HCT116 (cell line): ENCODE measurements around the gene HOXB3. TPM values are rescaled to one million over a fixed set of nuclear protein-coding genes. Genes with fewer than 3 reads are reported as not detected.

Experiments
- ATAC-seq: fragments of 200-7000 bp; cut with Tn5 transposase; 2 replicates; pipeline ENCODE4 v1.9.1; 2020; ENCODE audit warnings: mild to moderate bottlenecking, moderate library complexity
- BruUV-seq: library from RNA; stranded (reverse); fragments of 400-500 nt; replicated peaks from 2 replicates; lab custom pipeline; 2021; lab: Mats Ljungman, UMichigan
- CTCF ChIA-PET: fragments of 300-600 bp; sonication (Branson Sonifier 250); formaldehyde crosslinking; loops from one replicate; lab custom pipeline; 2021; ENCODE audit warnings: antibody characterized with exemption; lab: Charles Lee
- POLR2A ChIA-PET: fragments of 300-600, 350-600 bp; sonication (Branson Sonifier 250); formaldehyde crosslinking; loops from one replicate; lab custom pipeline; 2021; ENCODE audit warnings: antibody characterized with exemption; lab: Charles Lee
- RAD21 ChIA-PET, 2 experiments: fragments of 300-600 bp; sonication (Branson Sonifier 250); formaldehyde crosslinking; loops; one replicate each; lab custom pipeline; 2023; ENCODE audit warnings: low total read pairs in 2 of 2; ENCODE audit not compliant: uncharacterized antibody in 2 of 2, unreplicated experiment in 2 of 2, low non-redundant PET in 1 of 2; lab: Charles Lee
- DNase-seq: peaks from one replicate; pipeline ENCODE4 v3.0.0-alpha.2; 2010; ENCODE audit warnings: low read depth, low spot score
- H2AFZ ChIP-seq: fragments of 200-600 bp; shearing (Covaris generic), sonication (generic); 2 replicates; pipeline ENCODE4 v1.6.1; 2017; ENCODE audit warnings: low read depth, mixed run types, mixed read lengths, antibody characterized with exemption, low read length; ENCODE audit not compliant: poor library complexity, severe bottlenecking
- H3K27ac ChIP-seq: 2 replicates; pipeline ENCODE4 v1.5.1; 2012; ENCODE audit warnings: low read depth, low read length
- H3K27me3 ChIP-seq: fragments of 200-600 bp; sonication (generic); 2 replicates; pipeline ENCODE4 v1.6.1; 2016; ENCODE audit warnings: mixed run types, low read length, mixed read lengths; ENCODE audit not compliant: insufficient read depth
- H3K36me3 ChIP-seq, 2 experiments: fragments of 200-500 bp in 1 of 2; fragments of 200-600 bp in 1 of 2; sonication (Bioruptor generic) in 1 of 2; sonication (generic) in 1 of 2; 2 replicates each; pipeline versions ENCODE4 v1.5.1 to v1.6.1; 2014 to 2016; ENCODE audit warnings: low read length in 2 of 2, inconsistent platforms in 1 of 2, mixed read lengths in 1 of 2, mixed run types in 1 of 2; ENCODE audit not compliant: insufficient read depth in 2 of 2, control insufficient read depth in 1 of 2
- H3K4me1 ChIP-seq, 2 experiments: fragments of 200-600 bp in 1 of 2; sonication (generic) in 1 of 2; 2 replicates each; pipeline versions ENCODE4 v1.5.1 to v1.6.1; 2012 to 2017; ENCODE audit warnings: low read length in 2 of 2, inconsistent platforms in 1 of 2, mild to moderate bottlenecking in 1 of 2, mixed read lengths in 1 of 2, mixed run types in 1 of 2, moderate library complexity in 1 of 2; ENCODE audit not compliant: insufficient read depth in 2 of 2, control insufficient read depth in 1 of 2
- H3K4me2 ChIP-seq: fragments of 200-600 bp; sonication (generic); 2 replicates; pipeline ENCODE4 v1.6.1; 2017; ENCODE audit warnings: mixed run types, low read length, mixed read lengths
- H3K4me3 ChIP-seq, 2 experiments: fragments of 200-600 bp in 1 of 2; sonication (generic) in 1 of 2; replicated peaks in 1 of 2; 2 replicates each; pipeline ENCODE4 v1.5.1; 2011 to 2016; ENCODE audit warnings: low read length in 2 of 2, control low read depth in 1 of 2, low read depth in 1 of 2, mild to moderate bottlenecking in 1 of 2, mixed read lengths in 1 of 2, mixed run types in 1 of 2
- H3K79me2 ChIP-seq: fragments of 200-600 bp; sonication (generic); 2 replicates; pipeline ENCODE4 v1.6.1; 2017; ENCODE audit warnings: mild to moderate bottlenecking, mixed run types, low read length, moderate library complexity, mixed read lengths; ENCODE audit not compliant: insufficient read depth
- H3K9ac ChIP-seq: fragments of 200-600 bp; sonication (generic); 2 replicates; pipeline ENCODE4 v1.6.1; 2016; ENCODE audit warnings: low read length, mixed read lengths
- H3K9me2 ChIP-seq: fragments of 200-600 bp; sonication (generic), shearing (Covaris generic); 2 replicates; pipeline ENCODE4 v1.6.1; 2017; ENCODE audit warnings: mixed run types, mild to moderate bottlenecking, moderate library complexity; ENCODE audit not compliant: insufficient read depth
- H3K9me3 ChIP-seq, 2 experiments: fragments of 200-500 bp in 1 of 2; fragments of 200-600 bp in 1 of 2; sonication (Bioruptor generic) in 1 of 2; sonication (generic) in 1 of 2; 2 replicates each; pipeline ENCODE4 v1.6.1; 2014 to 2017; ENCODE audit warnings: low read length in 2 of 2, mixed read lengths in 2 of 2, inconsistent platforms in 1 of 2, low read depth in 1 of 2, mild to moderate bottlenecking in 1 of 2, mixed run types in 1 of 2, moderate library complexity in 1 of 2; ENCODE audit not compliant: control insufficient read depth in 1 of 2, insufficient read depth in 1 of 2
- H4K20me1 ChIP-seq: fragments of 200-600 bp; sonication (generic), shearing (Covaris generic); 2 replicates; pipeline ENCODE4 v1.6.1; 2017; ENCODE audit warnings: mixed run types, mild to moderate bottlenecking, moderate library complexity; ENCODE audit not compliant: insufficient read depth
- ATF3 ChIP-seq: IDR thresholded peaks from 2 replicates; pipeline ENCODE4 v1.6.1; 2012
- CBX3 ChIP-seq: IDR thresholded peaks from 2 replicates; pipeline ENCODE4 v1.6.1; 2012; ENCODE audit warnings: low read depth
- CEBPB ChIP-seq: IDR thresholded peaks from 2 replicates; pipeline ENCODE4 v1.6.1; 2012; ENCODE audit warnings: low read depth
- CTCF ChIP-seq, 3 experiments: fragments of 200-600 bp in 1 of 3; sonication (generic) in 1 of 3; IDR thresholded peaks in 2 of 3; conservative IDR thresholded peaks in 1 of 3; 2 replicates each; pipeline ENCODE4 v1.5.1; 2012 to 2017; ENCODE audit warnings: low read depth in 2 of 3, low read length in 2 of 3, antibody characterized with exemption in 1 of 3, borderline replicate concordance in 1 of 3, control low read depth in 1 of 3, mild to moderate bottlenecking in 1 of 3, mixed read lengths in 1 of 3, mixed run types in 1 of 3, moderate library complexity in 1 of 3; ENCODE audit not compliant: insufficient read depth in 1 of 3
- ELF1 ChIP-seq: IDR thresholded peaks from 2 replicates; pipeline ENCODE4 v1.6.1; 2012; ENCODE audit warnings: low read depth, borderline replicate concordance
- EZH2 ChIP-seq: fragments of 200-600 bp; sonication (generic); IDR thresholded peaks from 2 replicates; pipeline ENCODE4 v1.6.1; 2017; ENCODE audit warnings: antibody characterized with exemption, mixed run types
- EZH2phosphoT487 ChIP-seq: fragments of 200-600 bp; IDR thresholded peaks from 2 replicates; pipeline ENCODE4 v1.6.1; 2018; ENCODE audit warnings: antibody characterized with exemption, borderline replicate concordance
- JUND ChIP-seq: IDR thresholded peaks from 2 replicates; pipeline ENCODE4 v1.6.1; 2012
- POLR2A ChIP-seq: IDR thresholded peaks from 2 replicates; pipeline ENCODE4 v1.7.0; 2011; ENCODE audit warnings: borderline replicate concordance; ENCODE audit not compliant: insufficient read depth, insufficient read length; ENCODE audit errors: extremely low read depth
- POLR2AphosphoS5 ChIP-seq: IDR thresholded peaks from 2 replicates; pipeline ENCODE4 v1.6.1; 2011; ENCODE audit warnings: mild to moderate bottlenecking, low read depth, low read length, moderate library complexity
- RAD21 ChIP-seq: IDR thresholded peaks from 2 replicates; pipeline ENCODE4 v1.6.1; 2012; ENCODE audit warnings: low read depth, mild to moderate bottlenecking
- SIN3A ChIP-seq: IDR thresholded peaks from 2 replicates; pipeline ENCODE4 v1.6.1; 2012; ENCODE audit warnings: low read depth
- SP1 ChIP-seq: IDR thresholded peaks from 2 replicates; pipeline ENCODE4 v1.6.1; 2012; ENCODE audit warnings: low read depth
- SRF ChIP-seq: IDR thresholded peaks from 2 replicates; pipeline ENCODE4 v1.6.1; 2012; ENCODE audit warnings: low read depth
- ZFX ChIP-seq: fragments of 450-650 bp; IDR thresholded peaks from 2 replicates; pipeline ENCODE4 v1.6.1; 2017
- ZNF274 ChIP-seq: fragments of 200-500 bp; sonication (Bioruptor generic); IDR thresholded peaks from 2 replicates; pipeline ENCODE4 v1.6.1; 2014; ENCODE audit warnings: mild to moderate bottlenecking, low read depth, low read length, inconsistent platforms
- intact Hi-C: fragments of 100-400 bp; cut with micrococcal nuclease; formaldehyde crosslinking; loops from 2 replicates; pipeline ENCODE4 v1.10.0; 2022
- total RNA-seq: library from RNA; stranded (reverse); gene quantifications from one replicate; pipeline ENCODE4 v1.2.1, GENCODE V29; 2021; ENCODE audit not compliant: unreplicated experiment
- TF ChIP-seq, protein P1 (sequence below): IDR thresholded peaks from 2 replicates; pipeline ENCODE4 v1.6.1; 2012; ENCODE audit warnings: low read depth
- TF ChIP-seq, protein P2 (sequence below): IDR thresholded peaks from 2 replicates; pipeline ENCODE4 v1.6.1; 2011; ENCODE audit warnings: mild to moderate bottlenecking, low read length, moderate library complexity; ENCODE audit not compliant: insufficient replicate concordance; ENCODE audit errors: extremely low read depth

HOXB3 gene
- total RNA-seq, 1 experiment from 2014 or later, result 19.8 TPM

DNA sequence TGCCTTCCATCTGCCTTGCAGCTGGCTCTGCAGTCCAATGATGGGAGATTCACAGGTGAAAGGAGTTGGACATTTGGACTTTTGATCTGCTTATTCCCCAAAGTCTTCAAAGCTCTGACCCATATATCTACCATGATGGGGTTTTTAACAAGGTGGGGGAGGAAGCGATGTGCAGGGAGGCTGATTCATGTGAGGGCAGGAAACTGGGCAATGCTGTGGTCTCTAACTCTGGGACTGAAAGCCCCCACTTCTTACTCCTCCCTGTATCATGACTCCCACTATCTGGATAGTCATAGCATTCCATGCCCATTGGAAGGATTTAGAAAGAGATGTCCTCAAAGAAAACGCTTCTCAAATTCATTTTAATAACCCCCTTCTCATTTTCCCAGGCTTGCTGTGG lies 75.6 kb downstream of the HOXB3 start:
- no TSS peak for BruUV-seq
- H3K9ac ChIP-seq, result no peak overlapping the region
- TF ChIP-seq CBX3 (no peak), SIN3A (no peak), SP1 (no peak), CEBPB (no peak), SRF (no peak), EZH2phosphoT487 (no peak), RAD21 (no peak), POLR2A (no peak), ZFX (no peak), ATF3 (no peak), EZH2 (no peak), ELF1 (no peak), ZNF274 (no peak), JUND (no peak), POLR2AphosphoS5 (no peak), CTCF (IDR thresholded peaks at IDR 0.05 in 2 of 3, conservative IDR thresholded peaks at IDR 0.05 in 1 of 3; ENCODE audit: borderline replicate concordance in 1 of 3, insufficient read depth in 1 of 3, low read depth in 2 of 3, low read length in 2 of 3) (no peak)
- TF ChIP-seq, protein P1, sequence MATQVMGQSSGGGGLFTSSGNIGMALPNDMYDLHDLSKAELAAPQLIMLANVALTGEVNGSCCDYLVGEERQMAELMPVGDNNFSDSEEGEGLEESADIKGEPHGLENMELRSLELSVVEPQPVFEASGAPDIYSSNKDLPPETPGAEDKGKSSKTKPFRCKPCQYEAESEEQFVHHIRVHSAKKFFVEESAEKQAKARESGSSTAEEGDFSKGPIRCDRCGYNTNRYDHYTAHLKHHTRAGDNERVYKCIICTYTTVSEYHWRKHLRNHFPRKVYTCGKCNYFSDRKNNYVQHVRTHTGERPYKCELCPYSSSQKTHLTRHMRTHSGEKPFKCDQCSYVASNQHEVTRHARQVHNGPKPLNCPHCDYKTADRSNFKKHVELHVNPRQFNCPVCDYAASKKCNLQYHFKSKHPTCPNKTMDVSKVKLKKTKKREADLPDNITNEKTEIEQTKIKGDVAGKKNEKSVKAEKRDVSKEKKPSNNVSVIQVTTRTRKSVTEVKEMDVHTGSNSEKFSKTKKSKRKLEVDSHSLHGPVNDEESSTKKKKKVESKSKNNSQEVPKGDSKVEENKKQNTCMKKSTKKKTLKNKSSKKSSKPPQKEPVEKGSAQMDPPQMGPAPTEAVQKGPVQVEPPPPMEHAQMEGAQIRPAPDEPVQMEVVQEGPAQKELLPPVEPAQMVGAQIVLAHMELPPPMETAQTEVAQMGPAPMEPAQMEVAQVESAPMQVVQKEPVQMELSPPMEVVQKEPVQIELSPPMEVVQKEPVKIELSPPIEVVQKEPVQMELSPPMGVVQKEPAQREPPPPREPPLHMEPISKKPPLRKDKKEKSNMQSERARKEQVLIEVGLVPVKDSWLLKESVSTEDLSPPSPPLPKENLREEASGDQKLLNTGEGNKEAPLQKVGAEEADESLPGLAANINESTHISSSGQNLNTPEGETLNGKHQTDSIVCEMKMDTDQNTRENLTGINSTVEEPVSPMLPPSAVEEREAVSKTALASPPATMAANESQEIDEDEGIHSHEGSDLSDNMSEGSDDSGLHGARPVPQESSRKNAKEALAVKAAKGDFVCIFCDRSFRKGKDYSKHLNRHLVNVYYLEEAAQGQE, result no peak
- TF ChIP-seq, protein P2, sequence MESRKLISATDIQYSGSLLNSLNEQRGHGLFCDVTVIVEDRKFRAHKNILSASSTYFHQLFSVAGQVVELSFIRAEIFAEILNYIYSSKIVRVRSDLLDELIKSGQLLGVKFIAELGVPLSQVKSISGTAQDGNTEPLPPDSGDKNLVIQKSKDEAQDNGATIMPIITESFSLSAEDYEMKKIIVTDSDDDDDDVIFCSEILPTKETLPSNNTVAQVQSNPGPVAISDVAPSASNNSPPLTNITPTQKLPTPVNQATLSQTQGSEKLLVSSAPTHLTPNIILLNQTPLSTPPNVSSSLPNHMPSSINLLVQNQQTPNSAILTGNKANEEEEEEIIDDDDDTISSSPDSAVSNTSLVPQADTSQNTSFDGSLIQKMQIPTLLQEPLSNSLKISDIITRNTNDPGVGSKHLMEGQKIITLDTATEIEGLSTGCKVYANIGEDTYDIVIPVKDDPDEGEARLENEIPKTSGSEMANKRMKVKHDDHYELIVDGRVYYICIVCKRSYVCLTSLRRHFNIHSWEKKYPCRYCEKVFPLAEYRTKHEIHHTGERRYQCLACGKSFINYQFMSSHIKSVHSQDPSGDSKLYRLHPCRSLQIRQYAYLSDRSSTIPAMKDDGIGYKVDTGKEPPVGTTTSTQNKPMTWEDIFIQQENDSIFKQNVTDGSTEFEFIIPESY, result no peak
- no peaks in the 10 kb centered on the region for H3K36me3 ChIP-seq
- no peak overlapping the region for H3K4me2 ChIP-seq
- no peak for ATAC-seq
- DNase-seq, result no peak
- no peak overlapping the region for H3K4me3 ChIP-seq
- H3K27ac ChIP-seq, result no peak overlapping the region
- no peaks in the 10 kb centered on the region for H3K9me3 ChIP-seq
- RAD21 ChIA-PET, result no interaction called here
- POLR2A ChIA-PET, result no interaction called here
- CTCF ChIA-PET, result no interaction called here
- H4K20me1 ChIP-seq, result no peaks in the 10 kb centered on the region
- intact Hi-C loops, result no loop called here
- peaks cover 25% of the 10 kb centered on the region; the same call in 1 of the 2 replicates for H3K27me3 ChIP-seq
- H3K79me2 ChIP-seq, result no peaks in the 10 kb centered on the region
- H2AFZ ChIP-seq, result no peak overlapping the region
- no peaks in the 10 kb centered on the region for H3K9me2 ChIP-seq
- no peaks in the 10 kb centered on the region for H3K4me1 ChIP-seq
